Activated naive CD4-positive, alpha-beta T cell treated with anti-CD3 and anti-CD28 coated beads, Interleukin-2, amount 50 U/mL, for 72 hours (primary cell): ENCODE data around the gene KAT7. TPM values are rescaled to one million over a fixed set of nuclear protein-coding genes. Genes with fewer than 3 reads are reported as not detected.
A peak's percentile ranks its signal among the peaks of the same experiment; 100 is the strongest.

Experiments
- ATAC-seq, 2 donors: fragments of 150-1000 bp; cut with Tn5 transposase; 2 replicates each; pipeline ENCODE4 v1.10.0; 2021; ENCODE audit warnings: mild to moderate bottlenecking in 2 of 2, moderate library complexity in 2 of 2
- DNase-seq, 2 donors: peaks; one replicate each; pipeline ENCODE4 v3.0.0; 2021 to 2022; ENCODE audit warnings: low spot score in 2 of 2
- H3K27ac Mint-ChIP-seq, 2 donors: one replicate each; pipeline ENCODE4 v1.8.0; 2022; ENCODE audit warnings: mild to moderate bottlenecking in 2 of 2, mixed read lengths in 2 of 2
- H3K36me3 Mint-ChIP-seq, 2 donors: one replicate each; pipeline ENCODE4 v1.8.0; 2022; ENCODE audit warnings: mixed read lengths in 2 of 2
- H3K9me3 Mint-ChIP-seq, 2 donors: one replicate each; pipeline ENCODE4 v1.8.0; 2022; ENCODE audit warnings: mixed read lengths in 2 of 2
- total RNA-seq, 2 donors: library from RNA; stranded (reverse); gene quantifications; one replicate each; pipeline ENCODE4 v1.2.3, GENCODE V29; 2022

The KAT7 gene
- total RNA-seq, result 100 to 1,000 TPM in 1 of 2 donors, 10 to 100 TPM in 1; 75.4 to 119 TPM

- peak; percentile 91 to 92 for ATAC-seq
- Mint-ChIP-seq H3K27ac (peak within 1 kb of the TSS; percentile 97 to 99), H3K36me3 (peaks cover 21 to 46% of the 10 kb centered on the region in 2 donors)
These were observed at the start of gene KAT7 for GRCh38 chr17:49788478-49789242. KAT7 (plus strand) TSS chr17:49788681; CDS start chr17:49788835, 154 bp downstream.

GRCh38 chr17:49739641-49740271, 48.7 kb upstream of the KAT7 start:
- ATAC-seq, result peak; percentile 93 to 95
- DNase-seq, result peak; percentile 74 to 84
- H3K9me3 Mint-ChIP-seq, result no peaks in the 10 kb centered on the region
- H3K36me3 Mint-ChIP-seq, result peaks cover 5 to 18% of the 10 kb centered on the region in 2 donors
- peak overlapping the region; percentile 92 to 98 for H3K27ac Mint-ChIP-seq

More at GRCh38 chr17:49788478-49789242, at the start of gene KAT7:
- no peaks in the 10 kb centered on the region for H3K9me3 Mint-ChIP-seq
- DNase-seq, result peak; percentile 98

- H3K9me3 Mint-ChIP-seq, result peaks cover 0 to 5% of the 10 kb centered on the region in 2 donors
- peak overlapping the region; percentile 92 to 98 for H3K27ac Mint-ChIP-seq
- DNase-seq, result no peak
- no peak for ATAC-seq
- peaks cover 14 to 30% of the 10 kb centered on the region in 2 donors for H3K36me3 Mint-ChIP-seq
These were observed 47.3 kb upstream of the KAT7 start for GRCh38 chr17:49741009-49741691.

DNA sequence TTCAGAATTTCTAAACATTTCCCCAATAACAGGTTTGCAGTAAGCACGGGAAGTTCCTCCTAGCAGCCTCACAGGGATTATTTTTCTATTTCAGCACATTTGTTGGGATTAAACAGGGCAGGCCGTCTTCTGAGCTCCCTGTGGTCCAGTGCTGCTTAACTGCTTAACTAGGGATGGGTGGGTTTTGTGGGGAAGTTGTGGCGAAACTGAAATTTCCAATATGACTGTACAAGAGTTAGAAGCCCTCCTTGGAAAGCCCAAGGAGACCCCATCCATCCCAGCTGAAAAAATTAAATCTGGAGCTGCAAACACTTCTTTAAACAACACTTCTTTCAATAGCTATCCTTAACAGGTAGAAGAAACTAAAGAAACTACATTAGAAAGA, 46.8 kb upstream of the KAT7 start:
- peaks cover 14 to 30% of the 10 kb centered on the region in 2 donors for H3K36me3 Mint-ChIP-seq
- DNase-seq, result no peak
- ATAC-seq, result no peak
- peaks cover 0 to 5% of the 10 kb centered on the region in 2 donors for H3K9me3 Mint-ChIP-seq
- peak overlapping the region; percentile 48 to 92 for H3K27ac Mint-ChIP-seq

- H3K36me3 Mint-ChIP-seq, result peaks cover 14 to 30% of the 10 kb centered on the region in 2 donors
- ATAC-seq (no peak), DNase-seq (no peak)
These were observed 46.3 kb upstream of the KAT7 start for GRCh38 chr17:49742166-49742638.

GRCh38 chr17:49745175-49746139, 43.0 kb upstream of the KAT7 start:
- peak overlapping the region; percentile 86 for H3K27ac Mint-ChIP-seq
- ATAC-seq (no peak), DNase-seq (no peak)
- H3K9me3 Mint-ChIP-seq, result peaks cover 0 to 5% of the 10 kb centered on the region in 2 donors
- H3K36me3 Mint-ChIP-seq, result peaks cover 9 to 22% of the 10 kb centered on the region in 2 donors

More at GRCh38 chr17:49742166-49742638, 46.3 kb upstream of the KAT7 start:
- Mint-ChIP-seq H3K27ac (peak overlapping the region in 1 of 2 donors; percentile 92), H3K9me3 (peaks cover 0 to 5% of the 10 kb centered on the region in 2 donors)

- peaks cover 9 to 13% of the 10 kb centered on the region in 2 donors for H3K36me3 Mint-ChIP-seq
- no peak for DNase-seq
- H3K9me3 Mint-ChIP-seq, result peaks cover 0 to 5% of the 10 kb centered on the region in 2 donors
- H3K27ac Mint-ChIP-seq, result peak overlapping the region; percentile 86 to 93
- ATAC-seq, result peak in 1 of 2 donors; percentile 45
These were observed 41.5 kb upstream of the KAT7 start for GRCh38 chr17:49746791-49747490.

DNA sequence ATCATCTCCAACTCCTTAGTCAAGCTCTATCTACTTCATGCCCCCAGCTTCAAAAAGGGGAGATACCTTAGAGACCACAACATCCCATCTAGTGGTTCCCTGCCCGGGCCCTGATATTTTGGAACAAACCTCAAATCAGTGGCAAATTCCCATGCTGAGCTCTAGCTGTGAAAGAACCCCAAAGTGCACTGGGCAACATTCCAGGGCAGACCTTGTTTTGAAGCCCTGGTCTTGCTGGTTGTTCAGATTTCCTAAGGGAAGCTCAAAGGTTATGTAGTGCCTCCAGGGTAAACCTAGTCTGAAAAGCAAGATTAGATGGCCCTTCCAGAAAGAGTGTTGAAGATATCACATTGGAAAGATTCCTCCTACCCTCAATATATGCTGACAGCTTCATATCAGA, 40.8 kb upstream of the KAT7 start:
- DNase-seq (no peak), ATAC-seq (no peak)
- Mint-ChIP-seq H3K36me3 (peaks cover 9 to 13% of the 10 kb centered on the region in 2 donors), H3K27ac (peak overlapping the region; percentile 86 to 93), H3K9me3 (peaks cover 0 to 5% of the 10 kb centered on the region in 2 donors)

- H3K36me3 Mint-ChIP-seq, result peaks cover 9 to 13% of the 10 kb centered on the region in 2 donors
- peak overlapping the region; percentile 86 to 92 for H3K27ac Mint-ChIP-seq
- DNase-seq, result no peak
- peak in 1 of 2 donors; percentile 2 for ATAC-seq
- peaks cover 0 to 5% of the 10 kb centered on the region in 2 donors for H3K9me3 Mint-ChIP-seq
These were observed 40.3 kb upstream of the KAT7 start for GRCh38 chr17:49748223-49748622.

DNA sequence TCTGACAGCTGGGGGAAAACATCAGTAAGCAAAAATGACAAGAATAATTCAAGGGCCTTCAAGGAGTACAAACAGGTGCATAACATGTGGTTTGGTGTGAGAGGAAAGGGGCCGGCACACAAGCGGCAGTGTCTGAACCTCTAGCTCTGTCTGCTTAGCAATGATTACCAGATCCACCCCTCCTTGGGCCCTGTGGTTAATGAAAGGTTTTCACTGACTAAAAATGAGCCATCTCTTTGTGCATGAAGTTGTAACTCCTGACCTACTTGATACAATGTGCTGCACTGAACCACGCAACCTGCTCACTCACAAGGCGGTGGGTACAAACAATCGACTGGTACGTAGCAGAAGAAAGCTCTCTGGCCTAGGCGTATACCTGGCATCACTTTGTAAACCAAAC, 39.7 kb upstream of the KAT7 start:
- Mint-ChIP-seq H3K9me3 (peaks cover 0 to 5% of the 10 kb centered on the region in 2 donors), H3K27ac (peak overlapping the region; percentile 86 to 93), H3K36me3 (peaks cover 9 to 13% of the 10 kb centered on the region in 2 donors)
- peak; percentile 63 to 67 for DNase-seq
- peak; percentile 91 to 96 for ATAC-seq

DNA sequence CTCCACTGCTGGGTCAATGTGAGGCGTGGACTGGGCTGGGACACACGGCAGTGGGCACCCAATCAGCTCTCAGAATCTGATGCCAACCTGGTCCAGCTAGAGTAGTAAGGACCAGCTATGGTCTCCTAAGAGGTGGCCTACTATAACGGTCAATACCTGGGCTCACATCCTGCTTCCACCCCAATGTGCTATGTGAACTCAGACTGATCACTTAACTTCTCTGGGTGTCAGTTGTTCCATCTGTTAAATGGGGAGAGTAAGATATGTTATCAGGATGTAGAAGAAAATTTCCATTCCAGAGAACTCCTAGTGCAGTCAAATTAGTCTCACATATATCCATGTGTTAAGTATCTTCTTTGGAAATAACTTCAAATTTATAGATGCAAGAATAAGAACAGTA, 38.8 kb upstream of the KAT7 start:
- H3K27ac Mint-ChIP-seq, result no peak overlapping the region
- DNase-seq, result no peak
- ATAC-seq, result no peak
- H3K9me3 Mint-ChIP-seq, result peaks cover 0 to 5% of the 10 kb centered on the region in 2 donors
- peaks cover 9 to 13% of the 10 kb centered on the region in 2 donors for H3K36me3 Mint-ChIP-seq

DNA sequence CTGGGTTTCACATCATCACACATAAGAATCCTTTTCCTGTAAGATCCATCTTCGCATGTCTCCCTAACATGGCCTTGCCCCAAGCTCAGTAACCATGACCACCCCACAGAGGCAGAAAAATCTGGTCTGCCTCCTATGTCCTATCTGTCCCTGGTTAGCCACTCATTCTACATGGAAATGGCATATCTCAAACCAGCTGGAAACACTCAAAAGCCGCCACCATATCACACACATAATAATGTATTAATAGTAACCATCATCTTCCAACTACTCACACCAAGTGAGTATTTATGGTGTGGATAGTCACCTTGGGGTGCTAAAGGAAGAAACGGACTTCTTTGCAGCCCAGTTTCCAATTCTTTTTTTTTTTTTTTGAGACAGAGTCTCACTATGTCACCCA, 36.0 kb upstream of the KAT7 start:
- Mint-ChIP-seq H3K27ac (peak overlapping the region; percentile 13 to 61), H3K9me3 (no peaks in the 10 kb centered on the region), H3K36me3 (peaks cover 0 to 1% of the 10 kb centered on the region in 2 donors)
- ATAC-seq (no peak), DNase-seq (no peak)

- H3K9me3 Mint-ChIP-seq, result no peaks in the 10 kb centered on the region
- ATAC-seq, result no peak
- H3K27ac Mint-ChIP-seq, result no peak overlapping the region
- DNase-seq, result no peak
- peaks cover 0 to 5% of the 10 kb centered on the region in 2 donors for H3K36me3 Mint-ChIP-seq
These were observed 34.5 kb upstream of the KAT7 start for GRCh38 chr17:49753959-49754391.

- Mint-ChIP-seq H3K36me3 (peaks cover 0 to 5% of the 10 kb centered on the region in 2 donors), H3K9me3 (no peaks in the 10 kb centered on the region), H3K27ac (peak overlapping the region; percentile 6 to 16)
- ATAC-seq (no peak), DNase-seq (no peak)
These were observed 32.7 kb upstream of the KAT7 start for GRCh38 chr17:49755663-49756283.
